ENCODE data around the gene CLTCL1.

CLTCL1 gene

GRCh38 chr22:19147195-19147780, 144.2 kb downstream of the CLTCL1 start:
- no peak for DNase-seq

GRCh38 chr22:19146215-19146968, 145.1 kb downstream of the CLTCL1 start:
- DNase-seq, result no peak

GRCh38 chr22:19143967-19144400, 147.5 kb downstream of the CLTCL1 start:
- peak; percentile 15 for DNase-seq

- no peak for DNase-seq
Measured at GRCh38 chr22:19143212-19143611, 148.3 kb downstream of the CLTCL1 start.

- DNase-seq, result no peak
Measured at GRCh38 chr22:19142394-19142793, 149.1 kb downstream of the CLTCL1 start.

- DNase-seq, result no peak
Measured at GRCh38 chr22:19139974-19140373, 151.5 kb downstream of the CLTCL1 start.

GRCh38 chr22:19139001-19139356, 152.5 kb downstream of the CLTCL1 start:
- no peak for DNase-seq

- DNase-seq, result no peak
Measured at GRCh38 chr22:19138217-19139000, 153.1 kb downstream of the CLTCL1 start.

- no peak for DNase-seq
Measured at GRCh38 chr22:19137384-19138216, 153.9 kb downstream of the CLTCL1 start.

GRCh38 chr22:19136915-19137314, 154.6 kb downstream of the CLTCL1 start:
- no peak for DNase-seq

GRCh38 chr22:19134874-19135273, 156.6 kb downstream of the CLTCL1 start:
- no peak for DNase-seq

GRCh38 chr22:19134176-19134831, 157.2 kb downstream of the CLTCL1 start:
- DNase-seq, result no peak

GRCh38 chr22:19133561-19133960, 158.0 kb downstream of the CLTCL1 start:
- no peak for DNase-seq

GRCh38 chr22:19132693-19133400, 158.7 kb downstream of the CLTCL1 start:
- no peak for DNase-seq

GRCh38 chr22:19132153-19132552, 159.4 kb downstream of the CLTCL1 start:
- no peak for DNase-seq

GRCh38 chr22:19131685-19132015, 159.9 kb downstream of the CLTCL1 start:
- no peak for DNase-seq

GRCh38 chr22:19130959-19131684, 160.4 kb downstream of the CLTCL1 start, which contains the start of gene TSSK2:
Gene TSSK2 (plus strand): TSS chr22:19131308. CDS start chr22:19131400, 92 bp downstream.
- no peak for DNase-seq

- DNase-seq, result no peak
Measured at GRCh38 chr22:19129871-19130270, 161.6 kb downstream of the CLTCL1 start.
